GM19452 (cell line): ENCODE data around the gene NELL1.

Experiments
- ATAC-seq: cut with Tn5 transposase; IDR thresholded peaks from one replicate; pipeline ENCODE4 v1.9.1; 2021; ENCODE audit not compliant: unreplicated experiment

NELL1 gene

GRCh38 chr11:20668844-20669819 is at the start of gene NELL1:
Gene NELL1 (plus strand): TSS chr11:20669586.
- no peak for ATAC-seq

DNA sequence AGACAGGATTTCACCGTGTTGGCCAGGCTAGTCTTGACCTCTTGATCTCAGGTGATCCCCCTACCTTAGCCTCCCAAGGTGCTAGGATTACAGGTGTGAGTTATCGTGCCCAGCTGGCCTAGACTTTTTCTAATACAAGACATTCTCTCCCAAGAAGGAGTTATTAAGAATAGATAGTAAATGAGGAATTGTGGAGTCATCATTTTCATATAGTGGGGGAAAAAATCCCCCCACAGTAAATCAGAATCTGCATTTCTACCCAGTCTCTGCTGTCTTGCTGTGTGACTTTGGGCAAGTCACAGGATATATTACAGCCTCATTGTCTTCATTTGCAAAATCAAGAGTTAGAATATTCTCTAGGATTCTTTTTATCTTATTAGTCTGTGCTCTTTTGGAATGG is 48.4 kb upstream of the NELL1 start:
- no peak for ATAC-seq

GRCh38 chr11:20621679-20622078 is 47.7 kb upstream of the NELL1 start:
- no peak for ATAC-seq

GRCh38 chr11:20623252-20623651 is 46.1 kb upstream of the NELL1 start:
- ATAC-seq: no peak

DNA sequence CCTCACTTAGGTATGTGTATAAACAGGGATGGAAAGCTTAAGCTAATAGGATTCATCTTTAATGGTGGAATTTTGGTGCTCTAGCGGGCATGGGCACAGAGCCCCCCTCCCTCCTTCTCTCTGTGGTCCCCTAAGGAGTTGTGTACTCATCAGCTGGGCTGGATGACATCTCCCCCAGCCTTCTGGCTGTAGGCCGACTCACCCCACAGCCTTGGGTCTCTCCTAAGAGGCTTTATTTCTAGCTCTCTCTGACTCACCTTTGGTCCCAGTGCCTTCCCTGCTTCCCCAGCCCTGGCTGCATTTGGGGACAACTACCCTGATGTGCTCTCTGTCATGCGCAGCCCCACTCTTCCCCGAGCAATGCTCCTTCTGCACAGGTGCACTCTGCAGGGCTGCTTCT is 43.1 kb upstream of the NELL1 start:
- no peak for ATAC-seq

- no peak for ATAC-seq
These were observed 42.4 kb upstream of the NELL1 start for GRCh38 chr11:20627026-20627425.

- ATAC-seq: no peak
These were observed 41.7 kb upstream of the NELL1 start for GRCh38 chr11:20627701-20628100.

- no peak for ATAC-seq
These were observed 37.7 kb upstream of the NELL1 start for GRCh38 chr11:20631519-20632168.

- no peak for ATAC-seq
These were observed 37.2 kb upstream of the NELL1 start for GRCh38 chr11:20632169-20632532.

GRCh38 chr11:20634044-20634443 is 35.3 kb upstream of the NELL1 start:
- no peak for ATAC-seq

DNA sequence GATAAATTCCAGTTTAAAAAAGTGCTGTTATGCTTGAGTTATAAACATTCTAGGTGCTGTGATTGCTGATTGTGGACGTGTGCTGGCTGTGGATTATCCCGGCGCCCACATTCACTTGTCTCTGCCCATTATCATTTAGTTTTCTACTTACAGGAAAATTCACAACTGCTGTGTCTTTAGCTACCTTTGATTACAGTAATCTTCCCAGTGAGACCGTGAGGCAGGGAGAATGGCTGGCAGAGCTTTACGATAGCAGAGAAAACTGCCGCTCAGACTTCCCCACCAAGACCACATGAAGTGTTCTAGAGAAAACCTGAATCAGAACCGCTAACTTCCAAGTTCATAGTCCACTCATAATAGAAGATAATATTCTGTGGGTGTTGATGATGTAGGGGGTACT is 34.6 kb upstream of the NELL1 start:
- ATAC-seq: no peak

DNA sequence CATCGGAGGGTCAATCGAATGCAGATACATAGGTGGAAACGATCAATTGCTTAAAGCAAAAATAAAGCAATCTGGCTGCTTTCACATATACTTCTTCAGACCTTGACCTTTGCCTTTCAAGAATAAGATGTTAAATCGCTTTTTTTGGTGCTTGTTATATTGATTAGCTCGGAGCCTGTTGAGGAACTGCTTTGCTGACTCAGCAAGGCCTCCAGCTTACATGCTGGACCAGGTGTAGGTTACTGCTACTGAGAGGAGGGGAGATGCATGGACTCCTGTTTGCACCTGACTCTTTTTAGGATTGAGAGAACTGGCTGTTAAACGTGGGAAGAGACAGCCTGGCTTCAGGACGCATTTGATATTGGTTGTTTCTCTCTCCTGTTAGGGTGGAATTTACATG is 31.3 kb upstream of the NELL1 start:
- no peak for ATAC-seq

DNA sequence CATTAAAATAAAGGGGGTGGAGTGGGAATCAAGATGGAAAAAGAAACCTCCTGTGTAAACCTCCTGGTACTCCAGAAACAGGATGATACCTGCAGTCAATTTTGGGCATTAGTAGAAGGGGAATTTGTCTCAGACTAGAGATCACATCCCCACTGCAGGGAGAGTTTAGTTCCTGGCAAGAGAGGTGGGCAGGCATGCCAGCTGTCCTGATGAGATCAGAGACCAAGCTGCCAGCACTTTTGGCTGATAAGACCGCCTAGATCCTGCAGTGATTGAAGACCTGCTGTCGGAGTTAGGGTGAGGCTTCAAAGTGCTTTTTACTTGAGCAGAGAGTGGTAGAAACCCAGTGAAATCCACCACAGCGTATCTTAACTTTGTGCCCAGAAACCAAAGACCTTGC is 29.7 kb upstream of the NELL1 start:
- no peak for ATAC-seq

DNA sequence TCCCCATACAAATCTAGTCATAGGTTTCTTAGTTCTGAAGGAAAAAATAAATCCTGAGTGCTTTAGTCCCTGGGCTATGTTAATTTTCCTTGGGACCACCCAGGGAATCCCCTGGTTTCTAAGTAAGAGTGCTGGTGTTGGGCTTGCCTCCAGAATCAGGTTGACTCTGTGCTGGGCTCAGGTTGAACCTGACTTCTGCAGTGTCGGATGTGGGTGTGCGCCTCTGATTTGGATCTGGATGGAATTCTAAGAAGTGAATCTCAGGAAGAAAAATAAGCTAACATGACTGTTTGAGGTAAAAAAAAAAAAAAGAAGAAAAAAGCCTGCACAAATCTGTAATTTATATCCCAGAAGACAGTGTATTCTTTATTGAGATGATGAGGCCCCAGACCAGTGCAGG is 29.0 kb upstream of the NELL1 start:
- ATAC-seq: no peak

DNA sequence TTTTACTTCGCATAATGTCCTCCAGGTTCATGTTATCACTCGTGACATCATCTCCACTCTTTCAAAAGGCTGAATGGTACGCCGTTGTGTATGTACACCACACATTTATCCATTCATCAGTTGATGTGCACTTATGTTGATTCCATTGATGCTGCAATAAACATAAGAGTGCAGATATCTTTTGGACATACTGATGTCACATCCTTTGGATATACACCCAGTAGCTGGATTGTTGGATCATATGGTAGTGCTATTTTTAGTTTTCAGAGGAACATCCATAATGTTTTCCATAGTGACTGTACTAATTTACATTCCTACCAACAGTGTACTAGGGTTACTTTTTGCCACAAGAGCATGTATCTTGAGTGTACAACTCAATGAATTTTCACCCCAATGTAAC is 25.0 kb upstream of the NELL1 start:
- no peak for ATAC-seq

GRCh38 chr11:20647976-20648565 is 21.3 kb upstream of the NELL1 start:
- ATAC-seq: peak; percentile 67

DNA sequence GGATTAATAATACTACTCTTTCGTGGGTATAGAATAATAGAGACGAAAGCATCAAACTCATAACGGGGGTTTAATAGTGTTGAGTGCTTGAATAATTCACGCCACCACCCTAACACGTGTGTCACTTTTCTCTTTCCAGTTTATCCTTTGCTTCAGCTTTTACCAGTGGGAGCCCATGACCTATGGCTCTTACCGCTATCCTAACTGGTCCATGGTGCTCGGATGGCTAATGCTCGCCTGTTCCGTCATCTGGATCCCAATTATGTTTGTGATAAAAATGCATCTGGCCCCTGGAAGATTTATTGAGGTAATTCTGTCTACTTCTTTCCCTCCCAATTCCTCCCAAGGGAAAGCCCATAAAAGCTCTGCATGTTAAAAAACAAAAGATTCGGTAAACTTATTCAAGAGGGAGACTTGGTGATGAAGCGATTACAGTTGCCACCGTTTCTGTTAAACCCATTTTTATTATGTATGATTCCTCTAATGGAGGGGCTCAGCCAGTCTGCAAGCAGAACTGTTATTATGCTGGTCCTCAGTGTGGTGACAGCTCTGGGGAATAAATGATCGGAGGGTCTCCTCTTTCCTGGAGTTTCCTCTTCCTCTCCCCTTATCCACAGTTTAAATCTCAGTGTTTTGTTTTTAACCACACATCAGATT is 17.1 kb upstream of the NELL1 start:
- ATAC-seq: no peak

DNA sequence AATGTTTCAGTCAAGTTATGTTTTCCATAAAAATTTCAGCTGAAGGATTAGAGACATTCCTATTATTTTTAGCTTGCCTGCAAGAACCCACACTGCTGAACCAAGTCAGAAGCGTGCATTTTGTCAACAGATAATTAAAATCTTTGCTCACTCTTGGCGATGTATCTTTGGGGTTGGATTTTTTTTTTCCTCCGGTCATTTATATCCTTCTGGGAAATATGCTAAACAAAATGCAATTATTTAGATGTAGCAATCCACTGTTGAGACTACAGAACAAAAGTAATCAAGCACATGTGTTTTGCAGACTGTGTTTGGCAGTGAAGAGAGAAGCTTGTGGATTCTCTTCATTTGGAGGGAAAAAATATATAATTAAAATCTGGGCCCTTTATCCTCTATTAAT is 15.3 kb upstream of the NELL1 start:
- ATAC-seq: no peak

DNA sequence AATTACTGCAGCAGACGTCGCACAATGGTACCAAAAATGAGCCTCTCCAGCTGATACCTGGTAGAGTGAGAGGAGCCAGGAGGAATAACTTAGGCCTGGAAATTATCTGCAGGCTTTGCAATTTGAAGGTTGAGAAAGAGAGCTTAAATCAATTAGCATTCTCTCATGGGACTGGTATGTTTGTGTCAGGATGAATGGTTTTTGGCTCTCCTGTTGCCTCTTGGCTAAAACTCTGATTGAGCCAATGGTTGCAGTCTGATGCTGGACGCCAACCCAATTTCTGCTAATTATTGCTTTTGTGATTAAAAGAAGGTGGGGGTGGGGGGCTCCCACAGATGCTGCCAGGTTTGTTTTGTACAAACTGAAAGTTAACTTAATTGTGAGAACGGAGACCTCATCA is 12.5 kb upstream of the NELL1 start:
- no peak for ATAC-seq

DNA sequence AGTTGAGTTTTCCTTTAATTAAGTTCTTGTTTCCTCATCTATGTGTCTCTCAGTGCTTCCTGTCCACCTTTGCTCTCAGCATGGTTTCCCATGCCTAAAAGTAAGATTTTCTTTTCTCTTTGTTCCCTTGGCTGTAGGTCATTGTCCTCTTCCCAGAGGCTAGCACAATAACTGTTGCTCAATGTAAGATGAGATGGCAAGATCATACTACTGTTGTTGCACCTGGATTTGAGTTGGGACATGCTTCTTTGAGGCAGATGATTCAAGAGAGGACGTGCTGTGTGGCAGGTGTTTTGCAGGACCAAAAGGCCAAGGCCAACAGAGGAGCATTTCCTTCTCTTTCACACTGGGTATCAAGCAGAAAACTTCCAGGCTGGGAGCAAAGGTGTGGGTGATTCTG is 11.3 kb upstream of the NELL1 start:
- no peak for ATAC-seq

DNA sequence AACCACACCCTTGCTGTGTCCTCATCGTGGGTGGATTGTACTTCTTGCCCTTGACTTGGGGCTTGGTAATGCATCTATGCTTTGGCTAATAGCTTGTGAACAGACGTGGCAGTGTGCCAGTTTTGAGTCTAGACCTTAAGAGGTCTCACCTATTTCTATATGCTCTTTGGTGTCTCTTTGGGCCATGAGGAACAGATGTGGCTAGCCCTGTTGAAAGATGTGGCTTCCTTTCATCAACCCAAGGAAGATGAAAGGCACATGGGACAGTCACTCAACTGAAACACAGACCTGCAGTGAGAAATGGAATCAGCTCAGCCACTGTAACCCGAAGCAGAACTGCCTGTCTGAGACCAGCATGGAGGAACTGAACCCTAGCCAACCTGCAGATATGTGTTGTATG is 7.9 kb upstream of the NELL1 start:
- no peak for ATAC-seq

DNA sequence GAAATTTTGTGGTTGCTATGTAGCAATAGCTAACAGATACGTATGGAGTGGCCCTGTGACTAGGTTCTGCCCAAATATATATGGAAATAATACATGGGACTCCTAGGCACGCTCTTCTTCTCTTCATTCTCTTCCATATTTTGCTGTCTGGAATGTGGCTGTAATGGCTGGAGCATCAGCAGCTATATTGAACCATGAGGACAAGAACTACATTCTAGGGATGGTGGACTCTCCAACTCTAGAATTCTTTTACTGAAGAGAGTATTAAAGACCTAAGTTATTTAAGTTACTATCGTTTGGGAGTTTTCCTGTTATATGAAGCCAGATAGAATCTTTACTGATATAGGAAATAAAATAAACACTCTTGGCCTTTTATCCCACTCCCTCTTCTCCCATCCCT is 7.5 kb upstream of the NELL1 start:
- no peak for ATAC-seq
